Parathyroid adenoma (tissue), 2 donors: Measurements from ENCODE around the gene DOK5.

ENCODE experiments used
- H2AFZ ChIP-seq: fragments of 300-600 bp; sonication (generic); one replicate; pipeline ENCODE4 v1.7.0; 2017; ENCODE audit warnings: antibody characterized with exemption, mild to moderate bottlenecking
- H3K27ac ChIP-seq: fragments of 300-600 bp; sonication (generic); one replicate; pipeline ENCODE4 v1.7.0; 2017
- H3K27me3 ChIP-seq: fragments of 300-600 bp; sonication (generic); one replicate; pipeline ENCODE4 v1.7.0; 2017; ENCODE audit warnings: low read length; ENCODE audit not compliant: control insufficient read depth, insufficient read depth
- H3K36me3 ChIP-seq: fragments of 300-600 bp; sonication (generic); one replicate; pipeline ENCODE4 v1.7.0; 2017; ENCODE audit warnings: low read length; ENCODE audit not compliant: control insufficient read depth, insufficient read depth
- H3K4me1 ChIP-seq: fragments of 300-600 bp; sonication (generic); one replicate; pipeline ENCODE4 v1.7.0; 2017; ENCODE audit warnings: control low read depth
- H3K4me2 ChIP-seq: fragments of 300-600 bp; sonication (generic); one replicate; pipeline ENCODE4 v1.7.0; 2017; ENCODE audit warnings: low read length
- H3K4me3 ChIP-seq: fragments of 300-600 bp; sonication (generic); one replicate; pipeline ENCODE4 v1.7.0; 2017; ENCODE audit warnings: low read depth, low read length
- H3K79me2 ChIP-seq: fragments of 300-600 bp; sonication (generic); one replicate; pipeline ENCODE4 v1.7.0; 2017; ENCODE audit warnings: control low read depth
- H3K9ac ChIP-seq: fragments of 300-600 bp; sonication (generic); one replicate; pipeline ENCODE4 v1.7.0; 2017; ENCODE audit warnings: mild to moderate bottlenecking
- H3K9me3 ChIP-seq: fragments of 300-600 bp; sonication (generic); one replicate; pipeline ENCODE4 v1.7.0; 2017; ENCODE audit warnings: low read length; ENCODE audit not compliant: control insufficient read depth
- CTCF ChIP-seq: fragments of 300-600 bp; sonication (generic); IDR thresholded peaks from one replicate; pipeline ENCODE4 v1.7.0; 2017; ENCODE audit warnings: antibody characterized with exemption, mild to moderate bottlenecking
- donor health status: primary hyperparathyroidism.

Gene DOK5

GRCh38 chr20:54636575-54636974 lies 161.2 kb downstream of the DOK5 start:
- Histone ChIP-seq H2AFZ (no peak overlapping the region), H3K4me3 (no peak overlapping the region), H3K4me1 (no peaks in the 10 kb centered on the region), H3K79me2 (no peaks in the 10 kb centered on the region), H3K27me3 (no peaks in the 10 kb centered on the region), H3K36me3 (no peaks in the 10 kb centered on the region), H3K9ac (no peak overlapping the region), H3K4me2 (no peak overlapping the region), H3K9me3 (no peaks in the 10 kb centered on the region), H3K27ac (no peak overlapping the region)
- TF ChIP-seq CTCF: no peak

GRCh38 chr20:54639941-54640340 lies 164.5 kb downstream of the DOK5 start:
- H3K27ac ChIP-seq: no peak overlapping the region
- H3K27me3 ChIP-seq: no peaks in the 10 kb centered on the region
- no peaks in the 10 kb centered on the region for H3K4me1 ChIP-seq
- no peaks in the 10 kb centered on the region for H3K9me3 ChIP-seq
- TF ChIP-seq CTCF: no peak
- no peak overlapping the region for H3K4me2 ChIP-seq
- H2AFZ ChIP-seq: no peak overlapping the region
- H3K79me2 ChIP-seq: no peaks in the 10 kb centered on the region
- H3K9ac ChIP-seq: no peak overlapping the region
- no peaks in the 10 kb centered on the region for H3K36me3 ChIP-seq
- no peak overlapping the region for H3K4me3 ChIP-seq

- Histone ChIP-seq H3K27me3 (no peaks in the 10 kb centered on the region), H3K9me3 (no peaks in the 10 kb centered on the region), H3K79me2 (no peaks in the 10 kb centered on the region), H3K9ac (no peak overlapping the region), H2AFZ (no peak overlapping the region), H3K27ac (no peak overlapping the region), H3K36me3 (no peaks in the 10 kb centered on the region), H3K4me3 (no peak overlapping the region), H3K4me2 (no peak overlapping the region), H3K4me1 (no peaks in the 10 kb centered on the region)
- no peak for TF ChIP-seq CTCF
Observed at GRCh38 chr20:54640800-54641199, 165.4 kb downstream of the DOK5 start.

GRCh38 chr20:54642864-54643667 lies 167.7 kb downstream of the DOK5 start:
- Histone ChIP-seq H3K4me1 (no peaks in the 10 kb centered on the region), H3K79me2 (no peaks in the 10 kb centered on the region), H3K4me2 (no peak overlapping the region), H3K27me3 (no peaks in the 10 kb centered on the region), H3K36me3 (no peaks in the 10 kb centered on the region), H2AFZ (no peak overlapping the region), H3K4me3 (no peak overlapping the region), H3K9me3 (no peaks in the 10 kb centered on the region), H3K9ac (no peak overlapping the region), H3K27ac (no peak overlapping the region)
- no peak for TF ChIP-seq CTCF

- Histone ChIP-seq H2AFZ (no peak overlapping the region), H3K4me1 (no peaks in the 10 kb centered on the region), H3K27ac (no peak overlapping the region), H3K36me3 (no peaks in the 10 kb centered on the region), H3K79me2 (no peaks in the 10 kb centered on the region), H3K4me3 (no peak overlapping the region), H3K4me2 (no peak overlapping the region), H3K9me3 (no peaks in the 10 kb centered on the region), H3K27me3 (no peaks in the 10 kb centered on the region), H3K9ac (no peak overlapping the region)
- no peak for TF ChIP-seq CTCF
Observed at GRCh38 chr20:54643761-54644160, 168.4 kb downstream of the DOK5 start.
